Measurements from ENCODE around the gene PLEKHG4B. TPM values are rescaled to one million over a fixed set of nuclear protein-coding genes. Genes with fewer than 3 reads are reported as not detected.

Gene PLEKHG4B
- total RNA-seq, 1 experiment from 2014 or later = 44.3 TPM

GRCh38 chr5:96976-97660, 5.2 kb downstream of the PLEKHG4B start:
- H3K9me3 Mint-ChIP-seq = peaks cover 0 to 17% of the 10 kb centered on the region in 2 experiments; a peak in 3 of 5 replicates
- no peaks in the 10 kb centered on the region for H3K27me3 Mint-ChIP-seq (ENCODE audit: low read depth)

More at GRCh38 chr5:96976-97660, 5.2 kb downstream of the PLEKHG4B start:
- no peak overlapping the region for H4K5ac ChIP-seq (ENCODE audit: insufficient read length, low read depth, low read length)
- no peak overlapping the region for H2BK5ac ChIP-seq (ENCODE audit: insufficient read length, low read length)
- no peaks in the 10 kb centered on the region for H3K9me3 ChIP-seq (ENCODE audit: control insufficient read depth, low read depth, low read length)
- H3K79me2 ChIP-seq (ENCODE audit: insufficient read depth, low read length) = peaks cover 12% of the 10 kb centered on the region; the same call in 1 of the 2 replicates
- Mint-ChIP-seq H3K4me3 (no peak overlapping the region), H3K27ac (no peak overlapping the region), H3K4me1 (peaks cover 41 to 44% of the 10 kb centered on the region in 2 experiments), H3K36me3 (ENCODE audit: insufficient read depth in 1 of 3, low read depth in 3 of 3) (peaks cover 19 to 55% (median 32%) of the 10 kb centered on the region in 3 experiments)
- no peak for TF ChIP-seq CTCF (conservative IDR thresholded peaks at IDR 0.05)
- no peak overlapping the region for H2AK5ac ChIP-seq (ENCODE audit: insufficient read length, low read length)
- DNase-seq = no peak
- H3K56ac ChIP-seq (ENCODE audit: insufficient read length, low read depth, low read length) = no peak overlapping the region
- H3K14ac ChIP-seq (ENCODE audit: insufficient read depth, low read length) = no peak overlapping the region
- peaks cover 19% of the 10 kb centered on the region for H3K79me1 ChIP-seq (ENCODE audit: insufficient read depth, low read depth, low read length, poor library complexity, severe bottlenecking)
- no peak overlapping the region for H4K91ac ChIP-seq (ENCODE audit: insufficient read length, low read depth, low read length)
- H3K9ac ChIP-seq (ENCODE audit: extremely low read depth, insufficient read length, low read length) = no peak overlapping the region
- no peak overlapping the region for H3K27ac ChIP-seq (ENCODE audit: insufficient read length, low read depth, low read length)
- H2BK120ac ChIP-seq (ENCODE audit: low read depth, low read length, poor library complexity, severe bottlenecking) = no peak overlapping the region
- no peak overlapping the region for H2BK15ac ChIP-seq (ENCODE audit: low read depth, low read length)
- H3K4me1 ChIP-seq (ENCODE audit: insufficient read depth, low read length) = no peaks in the 10 kb centered on the region; the same call in 1 of the 2 replicates
- no peak overlapping the region for H3K18ac ChIP-seq (ENCODE audit: insufficient read length, low read depth, low read length)
- no peak overlapping the region for H2BK12ac ChIP-seq (ENCODE audit: insufficient read length, low read depth, low read length)
- no peak overlapping the region for H2BK20ac ChIP-seq (ENCODE audit: low read depth, low read length, poor library complexity, severe bottlenecking)
- no peak overlapping the region for H2AFZ ChIP-seq (ENCODE audit: low read length)
- no peak overlapping the region for H3K23ac ChIP-seq (ENCODE audit: insufficient read length, low read depth, low read length)
- no peak overlapping the region for H3T11ph ChIP-seq (ENCODE audit: low read length)
- no peak overlapping the region for H4K8ac ChIP-seq (replicated peaks; ENCODE audit: insufficient read length, low read depth, low read length)
- H3K23me2 ChIP-seq (ENCODE audit: insufficient read length, low read depth, low read length, poor library complexity, severe bottlenecking) = peaks cover 4% of the 10 kb centered on the region
- H3K4me2 ChIP-seq (ENCODE audit: insufficient read depth, insufficient read length, low read length) = no peak overlapping the region
- H4K20me1 ChIP-seq (ENCODE audit: control insufficient read depth, insufficient read depth, insufficient read length) = no peaks in the 10 kb centered on the region
- no CpG with 5 or more reads among the region's 17 CpGs for WGBS (ENCODE audit: extremely low coverage, insufficient read length, low lambda C conversion rate)
- no peak overlapping the region for H3K4ac ChIP-seq (ENCODE audit: low read depth, low read length)
- no peaks in the 10 kb centered on the region for H3K27me3 ChIP-seq (ENCODE audit: insufficient read depth, low read length)

Measured in H9 (cell line).